Right lobe of liver (tissue), 6 donors: ENCODE measurements around the gene HEXD. TPM values are rescaled to one million over a fixed set of nuclear protein-coding genes. Genes with fewer than 3 reads are reported as not detected.

ENCODE experiments used
- ATAC-seq, 4 donors: fragments of 200-7000 bp; cut with Tn5 transposase; one replicate each; pipeline ENCODE4 v1.9.1; 2020; ENCODE audit warnings: mild to moderate bottlenecking in 4 of 4, moderate library complexity in 4 of 4
- DNase-seq, 3 donors: peaks; one replicate each; pipeline ENCODE4 v3.0.0-alpha.2; 2020
- H3K27ac ChIP-seq, 3 donors: fragments of 200-600 bp; one replicate each; pipeline ENCODE4 v1.8.0; 2022
- H3K27me3 ChIP-seq, 2 donors: fragments of 200-600 bp; one replicate each; pipeline ENCODE4 v1.8.0; 2022
- H3K36me3 ChIP-seq, 4 donors: fragments of 200-600 bp; sonication (generic) in 1 of 4; one replicate each; pipeline versions ENCODE4 v1.5.1 to v1.8.0; 2017 to 2022; ENCODE audit warnings: control low read depth in 1 of 4
- H3K4me1 ChIP-seq, 4 donors: fragments of 200-600 bp; sonication (generic) in 1 of 4; one replicate each; pipeline versions ENCODE4 v1.5.1 to v1.8.0; 2017 to 2022; ENCODE audit warnings: control low read depth in 1 of 4
- H3K4me3 ChIP-seq, 3 donors: fragments of 200-600 bp; one replicate each; pipeline ENCODE4 v1.8.0; 2022
- H3K9me3 ChIP-seq, 4 donors: fragments of 200-600 bp; sonication (generic) in 1 of 4; one replicate each; pipeline versions ENCODE4 v1.5.1 to v1.8.0; 2017 to 2022; ENCODE audit warnings: control low read depth in 1 of 4
- CTCF ChIP-seq, 4 donors: fragments of 200-600 bp in 3 of 4; fragments of 450-650 bp in 1 of 4; IDR thresholded peaks; one replicate each; pipeline versions ENCODE4 v1.5.1 to v1.8.0; 2016 to 2022; ENCODE audit warnings: antibody characterized with exemption in 4 of 4, mild to moderate bottlenecking in 2 of 4
- POLR2A ChIP-seq: fragments of 450-650 bp; IDR thresholded peaks from one replicate; pipeline ENCODE4 v1.6.1; 2017; ENCODE audit warnings: antibody characterized with exemption, mild to moderate bottlenecking
- WGBS: methylation state at CpG from one replicate; pipeline ENCODE4 v1.1.6; 2018; ENCODE audit warnings: low coverage, low lambda C conversion rate; ENCODE audit not compliant: insufficient coverage; ENCODE audit errors: missing lambda C conversion rate; 5-methylcytosine and 5-hydroxymethylcytosine counted together
- intact Hi-C, 2 donors: fragments of 100-400 bp; cut with DNase I; formaldehyde crosslinking; loops; one replicate each; pipeline versions ENCODE4 v1.11.2 to v1.14.1; 2022
- total RNA-seq, 6 experiments: library from RNA; depleted of rRNA in 2 of 6; stranded (reverse); fragments of >200 nt in 2 of 6; fragmentation: NEBNext Ultra II Directional in 3 of 6; extraction: Animal tissue kit (Norgen Biotek cat#: 25700) in 3 of 6; gene quantifications; one replicate each; pipeline versions ENCODE4 v1.1.0 to v1.2.4, GENCODE V29; 2016 to 2023
- donor health status: DM: no; HTN: yes; CAD: no.
- donor health status: DM: no; HTN: no; CAD: no.
- donor health status: DM: no; HTN: no; CAD: no.
- donor health status: DM: no; HTN: yes; CAD: no.
- donor health status: DM: no; HTN: yes; CAD: no.

The HEXD gene
- total RNA-seq, 6 experiments from 2014 or later = 9.6 to 30.4 (median 20.2) TPM

GRCh38 chr17:82386255-82386831, 31.8 kb upstream of the HEXD start:
- H3K27me3 ChIP-seq = no peaks in the 10 kb centered on the region
- DNase-seq (no peak), ATAC-seq (no peak)
- intact Hi-C loops = no loop called here
- no peak for TF ChIP-seq POLR2A
- no peak for TF ChIP-seq CTCF (IDR thresholded peaks at IDR 0.05)
- H3K4me1 ChIP-seq = peaks cover 0 to 19% (median 6%) of the 10 kb centered on the region in 4 donors
- H3K4me3 ChIP-seq = no peak overlapping the region
- WGBS = 85% methylated on average over 4 of the region's 17 CpGs
- H3K9me3 ChIP-seq = no peaks in the 10 kb centered on the region
- no peak overlapping the region for H3K27ac ChIP-seq
- H3K36me3 ChIP-seq = no peaks in the 10 kb centered on the region

- no peaks in the 10 kb centered on the region for H3K36me3 ChIP-seq
- DNase-seq (no peak), ATAC-seq (no peak)
- no peaks in the 10 kb centered on the region for H3K9me3 ChIP-seq
- peaks cover 0 to 19% (median 6%) of the 10 kb centered on the region in 4 donors for H3K4me1 ChIP-seq
- no peak overlapping the region for H3K27ac ChIP-seq
- H3K4me3 ChIP-seq = no peak overlapping the region
- intact Hi-C loops = no loop called here
- TF ChIP-seq CTCF (IDR thresholded peaks at IDR 0.05) (no peak), POLR2A (no peak)
- H3K27me3 ChIP-seq = no peaks in the 10 kb centered on the region
- WGBS = 55% methylated on average over 9 of the region's 38 CpGs
Measured at GRCh38 chr17:82386881-82387704, 31.1 kb upstream of the HEXD start.

- H3K4me3 ChIP-seq = no peak overlapping the region
- DNase-seq (no peak), ATAC-seq (no peak)
- no peak overlapping the region for H3K27ac ChIP-seq
- TF ChIP-seq POLR2A (no peak), CTCF (IDR thresholded peaks at IDR 0.05) (no peak)
- H3K36me3 ChIP-seq = no peaks in the 10 kb centered on the region
- H3K9me3 ChIP-seq = no peaks in the 10 kb centered on the region
- H3K4me1 ChIP-seq = peaks cover 0 to 19% (median 6%) of the 10 kb centered on the region in 4 donors
- no peaks in the 10 kb centered on the region for H3K27me3 ChIP-seq
- WGBS = 69% methylated on average over 2 of the region's 3 CpGs
- intact Hi-C loops = no loop called here
Measured at GRCh38 chr17:82387705-82388106, 30.4 kb upstream of the HEXD start.

GRCh38 chr17:82388223-82388921, 29.8 kb upstream of the HEXD start:
- TF ChIP-seq CTCF (IDR thresholded peaks at IDR 0.05) = no peak
- no peak for TF ChIP-seq POLR2A
- ATAC-seq (peak; percentile 26 to 55 (median 40)), DNase-seq (peak; percentile 76 to 81 (median 78))
- Histone ChIP-seq H3K36me3 (no peaks in the 10 kb centered on the region), H3K27me3 (no peaks in the 10 kb centered on the region), H3K9me3 (no peaks in the 10 kb centered on the region), H3K4me1 (peaks cover 0 to 19% (median 6%) of the 10 kb centered on the region in 4 donors), H3K27ac (no peak overlapping the region), H3K4me3 (no peak overlapping the region)
- 64% methylated on average over 4 of the region's 34 CpGs for WGBS
- intact Hi-C loops = no loop called here
